GM19351 (cell line): ENCODE results near the gene FHOD3.
A peak's percentile ranks its signal among the peaks of the same experiment; 100 is the strongest.

Source experiments
- ATAC-seq: cut with Tn5 transposase; IDR thresholded peaks from one replicate; pipeline ENCODE4 v1.9.1; 2021; ENCODE audit warnings: mild to moderate bottlenecking, moderate library complexity; ENCODE audit not compliant: unreplicated experiment

The FHOD3 gene

GRCh38 chr18:36580266-36580665 is 282.8 kb downstream of the FHOD3 start:
- ATAC-seq: no peak

- no peak for ATAC-seq
Observed at GRCh38 chr18:36580874-36581750, 283.6 kb downstream of the FHOD3 start.

GRCh38 chr18:36582988-36583745 is 285.7 kb downstream of the FHOD3 start:
- no peak for ATAC-seq

DNA sequence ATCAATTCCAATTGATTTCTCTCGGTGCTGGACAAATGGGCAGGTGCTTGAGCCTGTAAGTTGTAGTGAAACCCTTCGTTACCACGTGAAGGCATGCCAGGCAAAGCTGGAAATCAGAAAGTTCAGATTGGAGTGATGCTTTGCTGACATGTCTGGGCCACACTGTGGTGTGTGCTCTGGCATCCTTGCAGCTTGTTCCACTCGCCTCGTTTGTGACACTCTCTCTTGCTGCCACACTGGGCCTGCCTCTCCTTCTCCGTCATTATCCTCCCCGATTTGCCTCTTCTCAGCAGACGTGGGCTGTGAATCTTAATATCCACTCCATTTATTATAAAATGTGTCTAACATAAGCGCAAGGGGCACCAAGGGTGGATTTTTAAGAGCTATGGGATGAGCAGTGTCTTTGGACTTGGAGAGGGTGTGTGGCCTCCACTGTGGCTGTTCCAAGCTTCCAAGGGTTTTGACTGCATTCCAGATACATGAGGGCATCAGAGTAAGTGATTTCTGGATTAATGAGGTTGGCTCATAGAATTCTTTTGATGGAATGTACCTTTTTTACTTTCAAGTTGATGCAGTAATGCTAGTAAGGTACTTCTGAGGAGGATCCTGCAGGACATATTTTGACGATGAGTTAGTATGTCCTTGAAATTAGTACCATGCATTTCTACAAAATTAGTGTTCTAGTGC is 292.5 kb downstream of the FHOD3 start:
- no peak for ATAC-seq

GRCh38 chr18:36590621-36591580 is 293.4 kb downstream of the FHOD3 start:
- ATAC-seq: no peak

- no peak for ATAC-seq
Observed at GRCh38 chr18:36592282-36592681, 294.8 kb downstream of the FHOD3 start.

DNA sequence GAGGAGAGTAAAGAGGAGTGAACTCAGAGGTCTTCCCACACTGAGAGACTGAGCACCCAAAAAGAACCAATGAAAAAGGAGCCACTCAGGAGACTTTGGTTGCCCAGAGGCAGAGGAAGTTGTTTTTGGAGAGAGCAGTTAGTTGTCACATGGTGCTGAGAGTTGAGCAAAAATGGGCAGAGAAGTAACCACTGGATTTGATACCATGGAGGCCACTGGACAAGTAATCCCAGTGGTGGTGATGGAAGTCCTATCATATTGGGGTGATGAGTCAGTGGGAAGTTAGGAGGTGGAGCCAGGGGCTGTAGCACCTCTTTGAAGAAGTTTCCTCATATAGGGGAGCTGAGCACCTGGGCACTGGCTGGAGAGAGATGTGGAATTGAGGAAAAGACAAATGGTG is 295.5 kb downstream of the FHOD3 start:
- ATAC-seq: no peak

- ATAC-seq: no peak
Observed at GRCh38 chr18:36593641-36594040, 296.1 kb downstream of the FHOD3 start.

- no peak for ATAC-seq
Observed at GRCh38 chr18:36594621-36595020, 297.1 kb downstream of the FHOD3 start.

DNA sequence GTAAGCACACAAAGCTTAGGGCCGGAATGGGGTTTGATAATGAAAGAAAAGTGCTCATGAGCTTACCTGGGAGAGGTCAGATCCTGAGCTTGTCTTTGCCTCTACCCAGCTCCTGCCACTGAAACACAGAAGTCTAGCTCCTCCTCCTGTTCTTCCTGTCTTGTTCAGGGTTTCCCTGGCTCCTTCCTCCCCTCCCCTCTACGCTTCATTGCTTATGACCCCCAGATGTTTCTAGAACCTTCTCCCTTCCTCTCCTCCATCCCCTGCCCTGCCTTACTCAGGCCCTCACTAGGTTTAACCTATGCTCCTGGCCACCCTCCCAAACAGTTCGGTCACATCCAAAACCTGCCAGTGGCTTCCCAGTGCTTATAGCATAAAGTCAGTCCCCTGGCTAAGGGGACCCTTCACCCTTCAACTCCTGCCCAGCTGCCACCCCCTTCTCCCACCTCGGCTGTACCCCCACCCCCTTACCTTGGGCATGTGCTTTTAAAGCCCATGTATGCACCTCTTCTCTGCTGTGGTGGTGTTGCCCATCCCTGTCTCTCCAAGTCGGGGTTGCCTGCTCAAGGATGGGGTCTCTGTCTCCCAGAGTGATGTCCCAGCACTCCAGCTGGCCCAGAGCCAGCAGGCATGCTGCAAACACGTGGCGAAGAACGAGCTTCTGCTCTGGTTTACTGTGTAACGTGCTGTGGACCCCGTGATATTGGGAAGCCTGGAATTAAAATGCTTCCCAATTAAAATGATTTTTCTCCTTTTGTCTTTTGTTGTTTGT is 297.7 kb downstream of the FHOD3 start:
- ATAC-seq: no peak

DNA sequence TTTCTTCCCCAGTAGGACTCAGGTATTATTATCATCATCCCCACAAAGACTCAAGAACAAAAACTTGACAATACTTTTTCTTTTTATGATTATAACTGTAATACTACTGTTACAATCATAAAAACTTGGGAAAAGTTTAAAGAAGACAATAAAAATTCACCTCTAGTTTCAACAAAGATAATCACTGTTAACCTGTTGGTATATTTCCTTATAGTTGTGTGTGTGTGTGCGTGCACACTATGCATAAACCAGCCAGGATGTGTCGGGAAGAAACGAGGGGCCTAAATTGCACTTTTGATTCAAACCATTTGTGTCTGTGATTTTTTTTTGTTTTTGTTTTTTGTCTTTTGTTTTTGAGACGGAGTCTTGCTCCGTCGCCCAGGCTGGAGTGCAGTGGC is 298.3 kb downstream of the FHOD3 start:
- ATAC-seq: no peak

DNA sequence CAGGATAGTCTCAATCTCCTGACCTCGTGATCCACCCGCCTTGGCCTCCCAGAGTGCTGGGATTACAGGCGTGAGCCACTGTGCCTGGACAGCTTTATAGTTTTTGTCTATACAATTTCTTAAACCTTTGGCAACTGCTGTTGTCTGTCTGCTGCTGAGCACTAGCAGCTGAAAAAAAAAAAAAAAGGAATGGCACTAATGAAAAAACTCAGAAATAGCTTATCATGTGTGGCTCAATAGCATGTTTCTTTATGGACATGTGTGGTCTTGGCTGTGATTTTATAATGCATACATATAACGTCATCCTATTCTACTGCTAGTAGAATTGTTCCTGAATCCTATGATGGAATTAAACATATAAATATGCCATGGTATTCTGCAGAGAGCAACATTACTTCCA is 300.1 kb downstream of the FHOD3 start:
- ATAC-seq: no peak

GRCh38 chr18:36600548-36600947 is 303.0 kb downstream of the FHOD3 start:
- no peak for ATAC-seq

- no peak for ATAC-seq
Observed at GRCh38 chr18:36601316-36601715, 303.8 kb downstream of the FHOD3 start.

GRCh38 chr18:36602071-36602470 is 304.6 kb downstream of the FHOD3 start:
- no peak for ATAC-seq

DNA sequence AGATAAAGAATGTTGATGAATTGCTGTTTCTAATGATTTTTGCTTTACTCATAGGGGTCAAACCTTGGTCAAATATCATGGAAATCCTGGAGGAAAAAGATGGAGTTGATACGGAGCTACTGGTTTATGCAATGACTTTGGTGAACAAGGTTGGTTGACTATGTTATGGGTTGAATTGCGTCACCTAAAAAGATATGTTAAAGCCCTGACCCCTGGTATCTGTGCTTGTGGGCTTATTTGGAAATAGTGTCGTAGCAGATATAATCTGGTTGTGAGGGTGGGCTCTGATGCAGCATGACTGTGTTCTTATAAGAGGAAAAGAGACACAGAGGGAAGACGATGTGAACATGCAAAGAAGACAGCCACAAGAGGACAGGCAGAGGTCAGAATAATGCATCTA is 305.1 kb downstream of the FHOD3 start:
- ATAC-seq: no peak

DNA sequence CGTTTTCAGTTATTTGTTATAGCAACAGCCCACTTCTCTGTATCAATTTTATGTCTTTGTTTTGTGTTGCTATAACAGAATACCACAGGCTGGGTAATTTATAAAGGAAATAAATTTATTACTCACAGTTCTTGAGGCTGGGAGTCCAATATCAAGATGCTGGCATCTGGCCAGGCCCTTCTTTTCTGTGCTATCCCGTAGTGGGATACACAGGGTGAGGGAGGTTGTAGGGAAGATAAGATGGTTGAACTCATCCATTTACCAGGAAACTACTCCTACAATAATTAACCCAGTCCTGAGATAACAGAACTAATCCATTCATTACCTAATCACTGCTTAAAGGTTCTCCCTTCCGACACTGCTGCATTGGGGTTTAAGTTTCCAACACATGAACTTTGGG is 310.6 kb downstream of the FHOD3 start:
- no peak for ATAC-seq

DNA sequence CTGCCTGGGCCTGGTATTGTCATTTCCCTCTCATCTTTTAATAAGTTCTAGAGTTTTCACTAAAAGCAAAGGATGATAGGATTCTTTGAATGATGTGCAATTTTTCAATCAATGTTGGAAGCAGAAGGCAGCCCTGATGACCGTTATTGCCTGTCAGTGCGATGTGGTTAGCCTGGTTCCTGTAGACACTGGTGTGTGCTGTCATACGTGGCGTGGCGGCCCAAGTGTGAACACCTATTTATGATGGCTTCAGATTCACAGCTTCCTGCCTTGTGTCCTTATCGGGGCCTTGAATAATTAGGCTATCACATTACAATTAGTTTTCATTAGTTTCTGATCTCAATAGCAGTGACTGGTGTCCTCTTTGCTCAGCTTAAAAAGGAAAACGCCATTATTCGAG is 312.7 kb downstream of the FHOD3 start:
- peak; percentile 92 for ATAC-seq

DNA sequence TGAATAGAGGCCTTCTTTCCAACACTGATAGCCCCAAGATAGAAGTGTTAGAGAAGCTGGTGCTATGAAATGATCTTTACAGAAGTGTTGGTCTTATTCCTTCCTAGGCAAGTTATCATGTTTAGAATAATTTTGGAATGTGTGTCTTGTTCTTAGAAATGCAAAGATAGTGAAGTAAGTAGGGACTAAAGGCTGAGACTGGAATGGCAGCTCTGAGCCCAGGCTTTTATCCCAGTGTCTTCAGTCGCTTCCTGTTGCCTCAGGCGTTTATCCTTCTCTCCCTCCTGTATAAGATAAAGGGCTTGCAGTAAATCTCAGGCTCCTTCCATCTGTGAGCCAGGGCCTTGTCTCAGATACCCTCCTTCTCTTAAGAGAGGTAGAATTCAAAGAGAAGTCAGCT is 313.1 kb downstream of the FHOD3 start:
- ATAC-seq: no peak

DNA sequence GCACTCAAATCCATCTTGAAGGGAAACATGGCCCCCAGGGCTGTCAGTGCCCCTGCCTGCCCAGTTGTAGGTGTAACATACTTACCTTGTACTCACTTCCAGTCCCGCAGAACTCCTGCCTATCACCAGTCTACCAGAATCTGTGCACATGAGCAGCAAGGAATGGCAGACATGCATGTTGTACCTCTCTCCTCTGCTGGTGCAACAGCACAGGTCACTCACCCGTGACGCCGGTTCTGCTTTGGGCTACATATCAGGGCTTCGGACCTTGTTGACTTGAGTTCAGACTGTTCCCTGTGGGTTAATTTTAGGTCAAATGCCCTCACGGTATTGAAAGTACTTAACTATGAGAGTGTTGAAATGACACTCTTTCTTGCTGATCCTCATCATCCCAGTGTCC is 315.6 kb downstream of the FHOD3 start:
- no peak for ATAC-seq
